WTC11 (cell line): ENCODE data around the gene ZMAT3. TPM values are rescaled to one million over a fixed set of nuclear protein-coding genes. Genes with fewer than 3 reads are reported as not detected.

Experiments
- ATAC-seq: fragments of 200-7000 bp; cut with Tn5 transposase; 2 replicates; pipeline ENCODE4 v1.10.0; 2021; ENCODE audit warnings: mild to moderate bottlenecking, moderate library complexity
- CTCF ChIA-PET: fragments of 300-600 bp; sonication (Branson Sonifier 250); formaldehyde crosslinking; loops from one replicate; lab custom pipeline; 2021; ENCODE audit warnings: antibody characterized with exemption; lab: Charles Lee
- POLR2A ChIA-PET: fragments of 350-600 bp; sonication (Branson Sonifier 250); formaldehyde crosslinking; loops from one replicate; lab custom pipeline; 2021; ENCODE audit warnings: antibody characterized with exemption; lab: Charles Lee
- DNase-seq: peaks from one replicate; pipeline ENCODE4 v3.0.0; 2021; ENCODE audit warnings: low spot score
- H3K27ac Mint-ChIP-seq: 2 replicates; pipeline ENCODE4 v1.8.0; 2021; ENCODE audit warnings: mixed read lengths
- H3K27me3 Mint-ChIP-seq: 2 replicates; pipeline ENCODE4 v1.8.0; 2021; ENCODE audit warnings: low read depth, mild to moderate bottlenecking, moderate library complexity, mixed read lengths
- H3K36me3 Mint-ChIP-seq: 2 replicates; pipeline ENCODE4 v1.8.0; 2021; ENCODE audit warnings: mixed read lengths
- H3K4me1 Mint-ChIP-seq: 2 replicates; pipeline ENCODE4 v1.8.0; 2022; ENCODE audit warnings: mixed read lengths
- H3K4me3 Mint-ChIP-seq: 2 replicates; pipeline ENCODE4 v1.8.0; 2021; ENCODE audit warnings: mild to moderate bottlenecking, moderate library complexity, mixed read lengths
- H3K9me3 Mint-ChIP-seq: 2 replicates; pipeline ENCODE4 v1.8.0; 2021; ENCODE audit warnings: mixed read lengths
- E2F1 ChIP-seq: sonication (generic); formaldehyde crosslinking; IDR thresholded peaks from 2 replicates; pipeline ENCODE4 v1.8.0; 2022; ENCODE audit warnings: mild to moderate bottlenecking, missing genetic modification reagents
- FOXJ3 ChIP-seq: sonication (generic); formaldehyde crosslinking; IDR thresholded peaks from 2 replicates; pipeline ENCODE4 v1.9.0; 2021; ENCODE audit warnings: missing genetic modification reagents, mild to moderate bottlenecking, borderline replicate concordance
- IRF1 ChIP-seq: sonication (generic); formaldehyde crosslinking; IDR thresholded peaks from 2 replicates; pipeline ENCODE4 v1.8.0; 2023; ENCODE audit warnings: missing genetic modification reagents
- MYBL2 ChIP-seq: sonication (generic); formaldehyde crosslinking; IDR thresholded peaks from 2 replicates; pipeline ENCODE4 v1.8.1; 2023; ENCODE audit warnings: mild to moderate bottlenecking, moderate library complexity, missing genetic modification reagents
- NFYB ChIP-seq: sonication (generic); formaldehyde crosslinking; conservative IDR thresholded peaks from 2 replicates; pipeline ENCODE4 v1.8.0; 2022; ENCODE audit warnings: low read depth, missing genetic modification reagents
- NR1H2 ChIP-seq: sonication (generic); formaldehyde crosslinking; IDR thresholded peaks from 2 replicates; pipeline ENCODE4 v1.9.0; 2021; ENCODE audit warnings: mild to moderate bottlenecking, moderate library complexity, missing genetic modification reagents
- NR2C2 ChIP-seq: sonication (generic); formaldehyde crosslinking; IDR thresholded peaks from 2 replicates; pipeline ENCODE4 v1.8.0; 2022; ENCODE audit warnings: mild to moderate bottlenecking, missing genetic modification reagents
- SMAD3 ChIP-seq: sonication (generic); formaldehyde crosslinking; IDR thresholded peaks from 2 replicates; pipeline ENCODE4 v1.8.0; 2022; ENCODE audit warnings: missing genetic modification reagents, mild to moderate bottlenecking, borderline replicate concordance
- USF2 ChIP-seq: sonication (generic); formaldehyde crosslinking; IDR thresholded peaks from 2 replicates; pipeline ENCODE4 v1.8.1; 2023; ENCODE audit warnings: mild to moderate bottlenecking, missing genetic modification reagents, moderate library complexity
- ZNF317 ChIP-seq: sonication (generic); formaldehyde crosslinking; IDR thresholded peaks from 2 replicates; pipeline ENCODE4 v1.8.1; 2023; ENCODE audit warnings: low read depth, mild to moderate bottlenecking, moderate library complexity, missing genetic modification reagents, borderline replicate concordance
- ZNF396 ChIP-seq: fragments of 250-450 bp; sonication (Bioruptor Pico); IDR thresholded peaks from 2 replicates; pipeline ENCODE4 v1.8.0; 2021; ENCODE audit warnings: mild to moderate bottlenecking, moderate library complexity, borderline replicate concordance
- ZNF416 ChIP-seq: fragments of 250-450 bp; sonication (Bioruptor Pico); IDR thresholded peaks from 2 replicates; pipeline ENCODE4 v1.9.0; 2021; ENCODE audit warnings: mild to moderate bottlenecking, inconsistent platforms
- ZNF512 ChIP-seq: sonication (generic); formaldehyde crosslinking; IDR thresholded peaks from 2 replicates; pipeline ENCODE4 v1.8.1; 2022; ENCODE audit warnings: missing genetic modification reagents, borderline replicate concordance
- ZNF532 ChIP-seq: fragments of 250-450 bp; sonication (Bioruptor Pico); IDR thresholded peaks from 2 replicates; pipeline ENCODE4 v1.9.0; 2021; ENCODE audit warnings: mild to moderate bottlenecking, borderline replicate concordance
- total RNA-seq: library from RNA; stranded (reverse); gene quantifications from 3 replicates; pipeline ENCODE4 v1.2.3, GENCODE V29; 2021

Gene ZMAT3
- total RNA-seq, 1 experiment from 2014 or later, result 24.1 TPM

- ChIA-PET POLR2A (interaction anchor here (0.6 kb wide), 1 partner anchor 9 kb away, joined by 3 read pairs; no protein-coding TSS in a partner anchor), CTCF (interaction anchor here (3.1 kb wide), 1 partner anchor 300 kb away, joined by 15 read pairs; no protein-coding TSS in a partner anchor)
- Mint-ChIP-seq H3K9me3 (no peaks in the 10 kb centered on the region), H3K36me3 (no peaks in the 10 kb centered on the region), H3K4me1 (no peaks in the 10 kb centered on the region), H3K27ac (no peak overlapping the region), H3K4me3 (no peak overlapping the region), H3K27me3 (no peaks in the 10 kb centered on the region)
- TF ChIP-seq ZNF416 (no peak), SMAD3 (CRISPR knock-in tag) (no peak), NR2C2 (CRISPR knock-in tag) (no peak), IRF1 (CRISPR knock-in tag) (no peak), ZNF396 (no peak), ZNF512 (CRISPR knock-in tag) (no peak), NR1H2 (CRISPR knock-in tag) (no peak), ZNF532 (CRISPR knock-in tag) (no peak), FOXJ3 (CRISPR knock-in tag) (no peak)
- ATAC-seq (no peak), DNase-seq (no peak)
Measured at GRCh38 chr3:179021119-179021903, 50.3 kb downstream of the ZMAT3 start.

- Mint-ChIP-seq H3K27ac (no peak overlapping the region), H3K27me3 (no peaks in the 10 kb centered on the region), H3K9me3 (no peaks in the 10 kb centered on the region), H3K4me3 (no peak overlapping the region), H3K4me1 (no peaks in the 10 kb centered on the region), H3K36me3 (0 out of 2 replicates have a peak, but pooled peaks cover 4% of the 10 kb centered on the region)
- no peak for ATAC-seq
- DNase-seq, result no peak
- TF ChIP-seq USF2 (CRISPR knock-in tag) (no peak), NFYB (CRISPR knock-in tag) (no peak), MYBL2 (no peak), ZNF512 (CRISPR knock-in tag) (no peak), E2F1 (CRISPR knock-in tag) (no peak), ZNF317 (CRISPR knock-in tag) (no peak)
- POLR2A ChIA-PET, result no interaction called here
- CTCF ChIA-PET, result interaction anchor here (3.1 kb wide), 1 partner anchor 301 kb away, joined by 15 read pairs; no protein-coding TSS in a partner anchor
Measured at GRCh38 chr3:179020112-179020511, 51.5 kb downstream of the ZMAT3 start.
